Stimulated activated CD8-positive, alpha-beta memory T cell treated with anti-CD3 and anti-CD28 coated beads, Interleukin-12 subunit alpha, Interleukin-12 subunit beta, amount 100 ng/mL, for 24 hours (primary cell): ENCODE data around the gene SRPK1.

ENCODE experiments used
- DNase-seq: peaks from one replicate; pipeline ENCODE4 v3.0.0-alpha.2; 2020; ENCODE audit errors: extremely low read depth

Gene SRPK1

GRCh38 chr6:35898003-35898402 lies 22.9 kb downstream of the SRPK1 start:
- DNase-seq, result no peak

DNA sequence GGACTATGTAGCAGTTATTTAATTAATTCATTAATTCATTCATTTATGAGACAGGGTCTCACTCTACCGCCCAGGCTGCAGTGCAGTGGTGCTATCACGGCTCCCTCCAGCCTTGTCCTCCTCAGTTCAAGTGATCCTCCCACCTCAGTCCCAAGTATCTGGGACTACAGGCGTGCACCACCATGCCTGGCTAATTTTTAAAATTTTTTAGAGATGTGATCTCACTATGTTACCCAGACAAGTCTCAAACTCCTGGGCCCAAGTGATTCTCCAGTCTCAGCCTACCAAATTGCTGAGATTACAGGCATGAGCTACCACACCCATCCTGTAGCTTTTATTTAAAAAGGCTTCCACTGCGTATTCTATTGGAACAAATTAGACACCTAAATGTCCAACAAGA lies 23.4 kb downstream of the SRPK1 start:
- DNase-seq, result no peak

GRCh38 chr6:35897036-35897435 lies 23.9 kb downstream of the SRPK1 start:
- DNase-seq, result no peak

DNA sequence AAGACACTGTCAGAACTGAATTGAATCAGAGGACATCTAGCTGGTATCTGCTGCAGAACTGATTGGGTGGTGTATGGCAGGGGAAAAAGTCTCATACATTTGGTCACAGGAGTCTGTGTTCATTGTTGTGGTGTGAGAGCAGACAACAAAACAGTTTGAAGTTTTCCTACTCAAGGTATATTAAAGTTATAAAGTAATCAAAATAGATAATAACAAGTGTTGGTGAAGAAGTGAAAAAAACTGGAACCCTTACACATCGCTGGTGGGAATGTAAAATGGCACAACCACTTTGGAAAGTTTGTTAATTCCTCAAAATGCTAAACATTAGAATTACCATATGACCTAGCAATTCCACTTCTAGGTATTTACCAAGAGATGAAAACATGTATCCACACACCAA lies 24.7 kb downstream of the SRPK1 start:
- no peak for DNase-seq

DNA sequence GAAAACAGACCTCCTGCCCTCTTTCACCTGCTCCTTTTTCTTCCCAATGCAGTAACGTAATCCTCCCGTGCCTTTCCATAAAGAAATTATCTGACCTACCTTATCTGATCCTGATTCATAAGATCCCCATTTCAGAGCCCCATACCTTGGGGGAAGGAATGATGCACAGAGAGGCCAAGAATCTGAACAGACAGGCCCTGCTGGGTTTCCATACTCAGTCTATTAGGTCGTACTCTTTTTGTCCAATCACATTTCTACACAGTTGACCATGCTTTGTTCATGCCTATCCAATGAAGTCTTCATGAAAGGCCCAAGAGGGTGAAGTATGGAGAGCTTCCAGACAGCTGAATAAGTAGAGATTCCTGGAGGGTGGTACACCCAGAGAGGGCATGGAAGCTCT lies 25.3 kb downstream of the SRPK1 start:
- DNase-seq, result no peak

DNA sequence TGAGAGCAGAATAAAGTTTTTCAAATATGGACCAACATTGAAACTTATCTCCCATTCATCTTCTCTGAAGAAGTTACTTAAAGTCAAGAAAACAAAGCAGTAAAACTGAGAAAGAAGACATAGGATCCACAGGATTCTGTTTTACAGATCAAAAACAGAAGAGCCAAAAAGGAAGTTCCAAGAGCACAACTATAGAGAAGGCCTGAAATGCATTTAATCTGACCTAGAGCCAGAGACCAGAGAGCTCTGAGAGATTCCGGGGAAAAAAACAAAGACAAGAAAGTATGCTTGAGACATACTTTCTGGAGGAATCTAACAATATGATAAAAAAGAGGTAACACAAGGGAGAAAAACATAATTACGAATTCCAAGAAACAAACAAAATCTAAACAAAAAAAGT lies 26.1 kb downstream of the SRPK1 start:
- no peak for DNase-seq

DNA sequence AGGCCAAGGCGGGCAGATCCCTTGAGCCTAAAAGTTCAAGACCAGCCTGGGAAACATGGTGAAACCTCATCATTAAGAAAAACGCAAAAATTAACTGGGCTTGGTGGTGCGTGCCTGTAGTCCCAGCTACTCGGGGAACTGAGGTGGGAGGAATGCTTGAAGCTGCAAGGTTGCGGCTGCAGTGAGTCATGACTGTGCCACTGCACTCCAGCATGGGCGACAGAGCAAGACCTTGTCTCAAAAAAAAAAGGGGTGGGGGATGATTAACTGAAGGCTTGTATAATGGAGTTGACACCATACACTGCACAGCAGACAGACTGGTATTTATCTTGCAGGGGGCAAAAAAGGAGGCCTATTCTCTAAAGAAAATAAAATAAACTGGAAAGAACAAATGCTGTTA lies 27.7 kb downstream of the SRPK1 start:
- no peak for DNase-seq

DNA sequence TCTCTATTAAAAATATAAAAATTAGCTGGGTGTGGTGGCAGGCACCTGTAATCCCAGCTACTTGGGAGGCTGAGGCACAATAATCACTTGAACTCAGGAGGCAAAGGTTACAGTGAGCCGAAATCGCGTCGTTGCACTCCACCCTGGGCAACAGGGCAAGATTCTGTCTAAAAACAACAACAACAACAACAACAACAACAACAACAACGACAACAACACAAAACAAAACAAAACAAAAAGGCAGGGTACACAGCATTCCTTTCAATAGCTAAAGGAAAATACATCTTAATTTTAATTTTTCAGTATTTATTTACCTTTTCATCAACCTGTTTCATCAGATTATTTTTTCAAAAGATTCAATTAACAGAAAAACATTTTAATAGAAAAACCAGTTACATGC lies 28.4 kb downstream of the SRPK1 start:
- no peak for DNase-seq

DNA sequence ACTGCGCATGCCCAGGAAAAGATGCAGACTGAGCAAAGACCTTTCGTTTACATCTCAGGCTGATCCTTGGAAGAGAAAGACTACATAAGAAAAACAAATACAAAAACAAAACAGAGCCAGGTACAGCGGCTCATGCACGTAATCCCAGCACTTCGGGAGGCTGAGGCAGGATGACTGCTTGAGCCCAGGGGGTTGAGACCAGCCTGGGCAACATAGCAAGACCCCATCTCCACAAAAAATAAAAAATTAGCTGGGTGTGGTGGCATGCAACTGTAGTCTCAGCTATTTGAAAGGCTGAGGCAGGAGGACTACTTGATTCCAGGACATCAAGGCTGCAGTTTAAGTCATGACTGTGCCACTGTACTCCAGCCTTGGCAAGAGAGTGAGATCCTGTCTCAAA lies 41.7 kb downstream of the SRPK1 start:
- no peak for DNase-seq

- DNase-seq, result no peak
These were observed 44.0 kb downstream of the SRPK1 start for GRCh38 chr6:35876902-35877301.

- DNase-seq, result no peak
These were observed 46.2 kb downstream of the SRPK1 start for GRCh38 chr6:35874730-35875129.

DNA sequence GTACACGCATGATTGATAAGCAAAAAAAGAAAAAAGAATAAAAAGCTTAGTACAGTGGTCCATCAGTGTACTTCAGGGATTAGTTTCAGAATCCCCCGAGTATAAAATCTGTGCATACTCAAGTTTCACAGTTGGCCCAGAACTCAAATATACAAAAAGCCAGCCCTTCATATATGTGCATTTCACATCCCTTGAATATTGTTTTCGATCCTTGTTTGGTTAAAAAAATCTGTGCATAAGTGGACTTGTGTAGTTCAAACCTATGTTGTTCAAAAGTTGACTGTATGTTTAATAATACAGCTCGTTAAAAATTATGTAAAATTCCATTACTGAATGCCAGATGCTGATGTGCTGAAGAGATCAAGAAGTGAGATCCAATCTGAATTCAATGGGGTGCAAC lies 61.5 kb downstream of the SRPK1 start:
- DNase-seq, result no peak

- DNase-seq, result no peak
These were observed 63.0 kb downstream of the SRPK1 start for GRCh38 chr6:35857853-35858252.

- DNase-seq, result no peak
These were observed 64.6 kb downstream of the SRPK1 start for GRCh38 chr6:35856250-35856649.

GRCh38 chr6:35852994-35853393 lies 67.9 kb downstream of the SRPK1 start:
- DNase-seq, result no peak

DNA sequence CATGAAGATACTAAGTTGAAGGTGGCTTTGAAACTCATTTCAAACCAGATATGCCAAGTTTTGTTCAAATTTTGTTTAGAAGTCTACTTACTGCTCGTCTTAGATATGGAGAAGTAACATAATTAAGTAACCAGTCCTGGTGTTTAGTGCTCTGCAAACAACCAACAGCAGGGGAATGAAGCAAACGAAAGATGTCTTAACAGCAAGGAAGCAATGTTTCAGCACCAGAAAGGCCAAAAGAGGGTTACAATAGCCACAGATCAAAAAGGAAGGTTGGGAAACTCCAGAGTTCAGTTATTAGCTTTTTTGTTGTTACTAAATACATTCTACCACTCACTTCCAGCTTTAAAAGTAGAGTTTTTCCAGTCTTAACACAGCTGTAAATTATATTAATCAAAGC lies 70.7 kb downstream of the SRPK1 start:
- no peak for DNase-seq

GRCh38 chr6:35844290-35844689 lies 76.6 kb downstream of the SRPK1 start:
- DNase-seq, result no peak

DNA sequence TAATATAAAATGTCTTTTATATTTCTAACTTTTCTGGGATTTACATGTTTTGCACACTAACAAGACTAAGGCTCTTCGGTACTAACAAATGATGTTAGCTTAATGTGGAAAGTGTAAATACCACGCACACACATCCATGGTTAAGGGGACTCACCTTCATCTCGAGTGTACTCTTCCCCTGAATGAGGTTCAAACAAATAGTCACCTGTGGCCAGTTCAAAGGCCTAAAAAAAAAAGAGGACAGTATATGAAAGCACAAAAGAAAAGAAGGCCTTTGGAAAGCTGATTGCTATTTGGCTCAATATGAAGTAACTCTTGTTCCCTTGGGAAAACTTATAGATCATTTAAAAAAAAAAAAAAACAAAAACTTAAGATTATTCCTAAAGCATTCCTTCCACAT lies 78.5 kb downstream of the SRPK1 start:
- no peak for DNase-seq

- no peak for DNase-seq
These were observed 81.9 kb downstream of the SRPK1 start for GRCh38 chr6:35839019-35839418.

DNA sequence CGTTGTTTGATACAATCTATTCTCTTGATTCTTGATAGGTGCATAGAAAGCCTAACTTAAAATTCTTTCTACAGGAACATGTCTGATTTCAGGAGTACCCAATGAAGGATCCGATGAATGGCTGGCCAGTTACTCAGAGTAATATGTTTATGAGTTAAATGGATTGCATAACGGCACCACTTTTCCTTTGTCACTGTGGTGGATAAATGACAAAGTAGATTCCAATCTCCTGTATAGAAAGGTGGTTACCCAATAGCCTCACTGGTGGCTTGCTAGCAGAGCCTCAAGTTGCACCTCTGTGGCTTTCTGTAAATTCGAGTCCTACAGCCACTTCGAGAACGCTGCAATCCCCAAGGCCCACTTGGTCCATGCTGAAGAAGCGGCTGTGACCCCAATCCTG lies 87.4 kb downstream of the SRPK1 start:
- DNase-seq, result no peak

GRCh38 chr6:35831257-35832007 lies 89.5 kb downstream of the SRPK1 start:
- DNase-seq, result no peak

DNA sequence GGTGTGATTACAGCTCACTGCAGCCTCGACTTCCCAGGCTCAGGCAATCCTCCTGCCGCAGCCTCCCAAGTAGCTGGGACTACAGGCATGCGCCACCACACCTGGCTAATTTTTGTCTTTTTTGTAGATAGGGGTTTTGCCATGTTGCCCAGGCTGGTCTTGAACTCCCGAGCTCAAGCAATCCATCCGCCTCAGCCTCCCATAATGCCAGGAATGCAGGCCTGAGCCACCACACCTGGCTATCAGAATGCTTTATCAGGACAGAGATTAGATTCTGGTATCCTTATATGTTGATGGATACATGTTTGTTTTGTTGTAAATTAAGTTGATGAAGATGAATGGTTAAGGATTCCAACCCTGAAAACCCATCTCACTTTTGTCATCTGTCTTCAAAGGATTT lies 91.6 kb downstream of the SRPK1 start:
- no peak for DNase-seq

- DNase-seq, result no peak
These were observed 96.2 kb downstream of the SRPK1 start for GRCh38 chr6:35824552-35825192.

GRCh38 chr6:35823601-35824000 lies 97.3 kb downstream of the SRPK1 start:
- no peak for DNase-seq
